GM18867 (cell line): ENCODE data around the gene ROMO1.
"Not testable (repeated sequence)": the region's sequence is repeated elsewhere in the genome, so short reads cannot be mapped to it uniquely, and the experiment has no call there.

Experiments
- ATAC-seq: cut with Tn5 transposase; IDR thresholded peaks from one replicate; pipeline ENCODE4 v1.9.1; 2021; ENCODE audit warnings: mild to moderate bottlenecking, moderate library complexity; ENCODE audit not compliant: unreplicated experiment

Gene ROMO1

DNA sequence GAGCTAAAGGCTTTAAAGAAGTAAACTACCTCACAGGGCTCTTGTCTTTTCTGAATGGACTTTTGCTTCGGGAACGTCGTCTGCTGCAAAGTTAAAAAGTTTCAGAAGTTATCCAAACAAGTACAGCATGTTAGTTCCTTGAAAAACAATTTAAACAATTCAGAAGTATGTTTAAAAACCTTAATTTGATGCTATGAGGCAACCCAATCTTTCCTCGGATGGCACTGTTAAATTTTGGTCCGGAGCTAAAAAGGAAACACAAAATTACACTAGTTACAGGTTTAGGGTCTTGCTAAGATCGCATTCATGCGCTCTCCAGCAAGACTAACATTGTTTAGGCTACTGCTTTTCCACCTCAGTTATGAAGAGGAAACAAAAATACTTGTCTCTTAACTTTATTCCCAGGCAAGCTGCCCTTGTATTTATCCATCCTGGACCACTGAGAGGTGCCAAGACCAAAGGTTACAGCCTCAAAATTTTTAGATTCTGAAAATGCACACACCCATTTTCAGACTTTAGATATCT is 30.1 kb downstream of the ROMO1 start:
- no peak for ATAC-seq

GRCh38 chr20:35729836-35730582 is 30.8 kb downstream of the ROMO1 start:
- no peak for ATAC-seq

- ATAC-seq: no peak
These were observed 31.6 kb downstream of the ROMO1 start for GRCh38 chr20:35730583-35731468.

DNA sequence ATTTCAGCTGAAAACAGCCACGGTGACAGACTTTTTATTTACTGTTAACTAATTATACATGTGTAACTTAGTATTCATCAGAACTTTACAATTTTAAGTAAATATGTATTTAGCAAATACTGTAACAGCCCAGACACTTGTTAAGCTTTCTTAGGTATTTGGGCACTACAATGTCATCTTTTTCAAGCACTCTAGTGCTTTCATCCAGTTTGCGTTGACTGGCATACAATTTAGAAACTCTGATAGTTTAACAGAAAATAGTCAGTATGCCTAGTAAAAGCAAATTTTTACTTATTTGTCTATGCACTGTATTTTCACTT is 32.2 kb downstream of the ROMO1 start:
- no peak for ATAC-seq

GRCh38 chr20:35731862-35732643 is 32.8 kb downstream of the ROMO1 start:
- no peak for ATAC-seq

DNA sequence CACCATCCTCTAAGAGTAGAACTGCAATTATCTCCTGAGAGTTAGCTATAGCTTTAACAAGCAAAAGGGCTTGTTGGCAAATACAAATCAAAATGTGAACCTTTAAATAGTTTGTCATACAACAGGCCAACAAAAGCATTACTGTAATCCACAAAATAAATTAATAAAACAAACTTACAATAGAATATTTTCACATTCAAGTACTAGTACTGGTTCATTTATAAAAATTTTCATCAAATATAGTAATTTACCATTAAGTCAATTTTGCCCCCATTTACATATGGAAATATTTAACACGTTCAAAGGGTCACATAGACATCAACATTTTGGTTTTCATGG is 33.4 kb downstream of the ROMO1 start:
- ATAC-seq: no peak

DNA sequence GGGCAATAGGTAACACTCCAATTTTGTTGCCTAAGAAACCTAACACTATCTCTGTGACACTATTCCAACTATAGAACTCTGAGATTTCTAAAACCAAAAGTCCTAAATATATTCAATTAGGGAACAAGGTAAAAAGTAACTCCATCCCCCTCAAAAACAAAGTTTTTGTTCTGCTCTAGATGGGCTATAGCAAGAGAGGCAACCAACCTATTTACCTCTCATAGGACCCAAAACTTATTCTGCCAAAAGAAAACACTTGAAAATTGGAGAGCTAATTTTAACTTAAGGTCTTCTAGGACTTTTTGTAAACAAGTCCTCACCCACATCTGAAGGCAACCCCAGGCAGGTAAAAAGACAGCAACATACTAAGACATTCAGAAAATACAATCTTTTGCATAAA is 35.2 kb downstream of the ROMO1 start:
- no peak for ATAC-seq

- ATAC-seq: no peak
These were observed 35.8 kb downstream of the ROMO1 start for GRCh38 chr20:35734777-35735649.

- ATAC-seq: no peak
These were observed 36.7 kb downstream of the ROMO1 start for GRCh38 chr20:35735826-35736470.

DNA sequence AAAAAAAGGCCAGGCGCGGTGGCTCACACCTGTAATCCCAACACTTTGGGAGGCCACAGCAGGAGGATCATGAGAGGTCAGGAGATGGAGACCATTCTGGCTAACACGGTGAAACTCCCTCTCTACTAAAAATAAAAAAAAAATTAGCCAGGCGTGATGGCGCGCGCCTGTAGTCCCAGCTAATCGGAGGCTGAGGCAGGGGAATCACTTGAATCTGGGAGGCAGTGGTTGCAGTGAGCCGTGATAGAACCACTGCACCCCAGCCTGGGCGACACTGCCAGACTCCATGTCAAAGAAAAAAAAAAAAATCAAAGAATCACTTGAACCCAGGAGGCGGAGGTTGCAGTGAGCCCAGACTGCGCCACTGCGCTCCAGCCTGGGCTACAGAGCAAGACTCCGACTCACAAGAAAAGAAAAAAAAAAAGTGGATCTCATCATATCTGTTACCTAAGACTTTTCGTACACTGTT is 38.7 kb downstream of the ROMO1 start:
- ATAC-seq: no peak

GRCh38 chr20:35738410-35739179 is 39.4 kb downstream of the ROMO1 start:
- ATAC-seq: no peak

- ATAC-seq: no peak
These were observed 40.3 kb downstream of the ROMO1 start for GRCh38 chr20:35739294-35740163.

- ATAC-seq: peak; percentile 83
These were observed 42.9 kb downstream of the ROMO1 start, which contains the start of gene RBM39 for GRCh38 chr20:35741892-35742740. TSS of gene RBM39 (minus strand) at chr20:35742260. CDS start at chr20:35740874, 1,386 bp downstream.

GRCh38 chr20:35742741-35743523 is 43.7 kb downstream of the ROMO1 start:
- ATAC-seq: no peak

DNA sequence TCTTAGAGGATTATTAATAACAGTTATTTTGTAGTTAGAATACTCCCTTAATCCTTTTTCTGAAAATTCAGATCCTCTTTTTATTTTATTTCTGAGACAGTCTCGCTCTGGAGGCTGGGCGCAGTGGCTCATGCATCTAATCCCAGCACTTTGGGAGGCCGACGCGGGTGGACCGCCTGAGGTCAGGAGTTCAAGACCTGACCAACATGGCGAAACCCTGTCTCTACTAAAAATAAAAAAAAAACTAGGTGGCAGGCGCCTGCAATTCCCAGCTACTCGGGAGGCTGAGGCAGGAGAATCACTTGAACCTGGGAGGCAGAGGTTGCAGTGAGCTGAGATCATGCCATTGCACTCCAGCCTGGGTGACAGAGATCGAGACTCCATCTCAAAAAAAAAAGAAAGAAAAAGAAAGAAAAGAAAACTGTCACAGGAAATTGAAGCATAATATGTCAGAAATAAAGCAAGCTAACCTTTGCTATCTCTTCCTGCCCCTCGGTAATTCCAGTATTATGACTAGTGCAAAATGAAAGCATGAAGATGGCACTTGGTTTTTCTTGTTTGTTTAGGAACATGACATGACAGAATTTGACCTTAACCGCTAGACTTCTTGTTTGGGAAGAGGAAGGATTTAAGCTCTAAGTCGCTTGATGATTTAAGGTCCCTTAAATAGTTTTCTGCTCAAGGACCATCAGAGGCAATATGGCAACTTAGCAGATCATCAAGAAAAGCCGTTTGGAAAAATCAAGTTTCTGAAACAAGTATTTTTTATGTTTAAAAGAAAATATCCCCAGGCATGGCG is 44.7 kb downstream of the ROMO1 start:
- no peak for ATAC-seq

- not testable (repeated sequence) for ATAC-seq
These were observed 45.3 kb downstream of the ROMO1 start for GRCh38 chr20:35744492-35744841.
